NCI-H82 treated with DMSO at 0.1 percent for 48 hours (cell line): ENCODE results near the gene TXNIP.

Experiments used
- DNase-seq: peaks from one replicate; lab custom pipeline; 2025; ENCODE audit not compliant: unreplicated experiment; lab: John Stamatoyannopoulos, UW

The TXNIP gene

DNA sequence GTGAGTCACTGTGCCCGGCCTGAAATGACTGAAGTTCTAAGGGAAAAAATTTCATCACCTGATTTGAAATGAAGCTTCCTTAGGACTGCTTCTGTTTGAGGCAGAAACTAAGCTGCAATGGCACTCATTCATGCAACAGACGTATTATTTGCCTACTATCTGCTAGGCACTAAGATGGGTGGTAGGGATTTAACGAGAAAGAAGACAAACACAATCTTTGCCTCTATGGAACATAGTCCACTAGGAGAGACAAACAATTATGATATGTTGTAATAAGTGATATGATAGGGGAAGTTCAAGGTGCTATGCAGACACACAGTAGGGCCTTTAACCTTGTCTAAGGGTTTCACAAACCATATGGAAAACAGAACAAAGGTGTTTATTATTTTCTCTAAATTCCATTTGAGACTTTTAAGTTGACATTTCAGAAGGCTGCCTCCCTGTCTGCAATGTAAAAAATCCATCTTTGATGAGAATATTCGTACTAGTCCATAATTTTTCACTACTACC is 49.8 kb downstream of the TXNIP start:
- no peak for DNase-seq

DNA sequence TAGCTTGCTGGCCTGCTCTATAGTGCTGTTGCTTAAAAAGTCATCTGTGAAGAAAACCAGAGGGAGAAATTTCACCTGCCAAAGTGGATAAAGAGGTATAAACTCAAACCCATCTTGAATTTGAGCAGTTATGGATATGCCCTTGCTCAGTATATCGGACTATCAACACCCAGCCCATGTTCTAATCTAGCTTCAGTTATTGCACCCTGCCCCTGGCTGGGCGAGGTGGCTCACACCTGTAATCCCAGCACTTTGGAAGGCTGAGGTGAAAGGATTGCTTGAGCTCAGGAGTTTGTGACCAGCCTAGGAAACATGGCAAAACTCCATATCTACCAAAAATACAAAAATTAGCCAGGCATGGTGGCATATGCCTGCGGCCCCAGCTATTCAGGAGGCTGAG is 51.8 kb downstream of the TXNIP start:
- no peak for DNase-seq

DNA sequence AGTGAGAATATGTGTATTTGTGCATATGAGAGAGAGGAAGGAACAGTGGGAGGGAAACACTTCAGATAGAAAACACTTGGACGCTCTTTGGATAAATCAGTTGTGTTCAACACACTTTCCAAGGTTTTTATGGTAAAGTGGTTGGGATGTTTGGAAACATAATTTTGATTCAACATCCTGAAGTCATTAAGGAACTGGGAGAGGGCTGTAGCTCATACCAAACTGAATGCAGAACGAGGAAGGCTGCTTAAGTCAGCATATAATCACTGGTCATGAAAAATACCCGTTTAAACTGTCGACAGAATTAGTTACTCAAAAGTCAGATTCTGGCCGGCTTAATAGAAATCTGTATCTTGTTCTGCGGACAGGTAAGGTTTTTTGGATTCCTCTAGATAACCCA is 53.5 kb downstream of the TXNIP start:
- DNase-seq, result no peak
